HG03139 (cell line): ENCODE results near the gene QRSL1.
A peak's percentile ranks its signal among the peaks of the same experiment; 100 is the strongest.
"Not testable (repeated sequence)": the region's sequence is repeated elsewhere in the genome, so short reads cannot be mapped to it uniquely, and the experiment has no call there.

Experiments
- ATAC-seq: cut with Tn5 transposase; IDR thresholded peaks from one replicate; pipeline ENCODE4 v1.9.1; 2021; ENCODE audit not compliant: unreplicated experiment

The QRSL1 gene

DNA sequence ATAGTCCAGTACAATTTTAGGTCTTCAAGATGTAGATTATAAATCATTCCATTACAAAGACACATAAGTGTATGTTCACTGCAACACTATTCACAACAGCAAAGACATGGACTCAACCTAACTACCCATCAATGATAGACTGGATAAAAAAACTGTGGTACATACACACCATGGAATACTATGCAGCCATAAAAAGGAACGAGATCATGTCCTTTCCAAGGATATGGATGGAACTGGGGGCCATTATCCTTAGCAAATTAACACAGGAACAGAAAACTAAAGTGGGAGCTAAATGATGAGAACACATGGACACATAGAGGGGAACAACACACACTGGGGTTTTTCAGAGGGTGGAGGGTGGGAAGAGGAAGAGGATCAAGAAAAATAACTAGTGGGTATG, 6.3 kb upstream of the QRSL1 start:
- ATAC-seq = no peak

DNA sequence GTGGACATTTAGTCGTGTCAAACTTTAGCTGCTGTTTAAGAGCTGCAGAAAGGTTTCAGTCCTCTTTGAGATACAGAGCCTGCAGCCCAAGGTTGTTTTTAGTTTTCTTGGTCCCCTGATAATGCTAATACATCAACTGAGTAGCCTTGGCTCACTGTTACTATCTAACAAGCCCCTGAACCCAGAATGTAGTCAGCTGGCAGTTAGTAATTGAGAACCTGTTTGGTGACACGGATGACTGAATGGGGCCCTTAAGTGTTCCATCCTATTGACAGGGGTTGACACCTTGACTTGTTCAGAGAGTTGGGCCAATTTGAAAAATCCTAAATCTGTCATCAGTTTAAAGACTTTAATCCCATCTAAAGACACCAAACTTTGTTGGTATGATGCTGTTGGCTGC, 2.9 kb upstream of the QRSL1 start:
- no peak for ATAC-seq

DNA sequence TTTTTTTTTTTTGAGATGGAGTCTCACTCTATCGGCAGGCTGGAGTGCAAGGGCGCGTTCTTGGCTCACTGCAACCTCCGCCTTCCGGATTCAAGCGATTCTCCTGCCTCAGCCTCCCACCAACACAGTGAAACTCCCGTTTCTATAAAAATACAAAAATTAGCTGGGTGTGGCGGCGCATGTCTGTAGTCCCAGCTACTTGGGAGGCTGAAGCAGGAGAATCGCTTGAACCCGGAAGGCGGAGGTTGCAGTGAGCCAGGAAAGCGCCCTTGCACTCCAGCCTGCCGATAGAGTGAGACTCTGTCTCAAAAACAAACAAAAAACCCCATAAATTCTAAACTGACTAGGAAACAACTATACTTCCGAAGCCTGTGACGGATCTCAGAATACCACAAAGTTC, 1.6 kb upstream of the QRSL1 start:
- not testable (repeated sequence) for ATAC-seq

DNA sequence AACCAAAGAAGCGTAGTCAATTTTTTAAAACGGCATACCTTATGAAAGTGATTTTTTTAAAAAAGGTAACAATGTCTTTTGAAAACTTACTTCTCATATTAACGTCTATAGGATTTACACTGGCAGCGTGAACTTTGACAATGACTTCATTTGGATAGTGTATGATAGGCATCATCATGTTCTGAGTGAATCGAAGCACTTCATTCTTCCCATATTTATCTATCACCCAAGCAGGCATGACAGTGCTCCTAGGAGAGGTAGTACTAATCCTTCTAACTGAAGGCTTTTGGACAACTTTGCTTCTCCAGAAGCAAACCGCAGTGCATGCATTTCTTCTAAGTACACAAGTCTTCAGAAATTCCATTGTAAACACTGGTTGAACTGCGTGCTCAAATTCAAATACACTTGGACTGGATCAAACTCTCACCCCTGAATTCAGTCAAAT, 698 bp upstream of the QRSL1 start:
- peak; percentile 5 for ATAC-seq

DNA sequence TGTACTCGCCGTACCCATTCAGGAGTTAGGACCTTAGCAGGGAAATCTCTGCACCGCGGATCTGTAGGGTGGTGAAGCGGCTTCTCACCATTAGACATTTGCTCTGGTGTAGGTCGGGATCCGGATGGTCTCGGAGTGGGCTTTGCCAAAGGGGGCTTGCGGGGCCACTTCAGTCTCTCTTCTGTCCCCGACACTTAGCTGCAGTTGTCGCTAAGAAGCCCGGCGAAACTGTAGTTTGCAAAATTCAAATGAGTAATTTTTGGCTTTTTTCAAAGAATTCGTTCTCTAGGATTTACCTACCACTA, 433 bp downstream of the QRSL1 start:
- no peak for ATAC-seq

DNA sequence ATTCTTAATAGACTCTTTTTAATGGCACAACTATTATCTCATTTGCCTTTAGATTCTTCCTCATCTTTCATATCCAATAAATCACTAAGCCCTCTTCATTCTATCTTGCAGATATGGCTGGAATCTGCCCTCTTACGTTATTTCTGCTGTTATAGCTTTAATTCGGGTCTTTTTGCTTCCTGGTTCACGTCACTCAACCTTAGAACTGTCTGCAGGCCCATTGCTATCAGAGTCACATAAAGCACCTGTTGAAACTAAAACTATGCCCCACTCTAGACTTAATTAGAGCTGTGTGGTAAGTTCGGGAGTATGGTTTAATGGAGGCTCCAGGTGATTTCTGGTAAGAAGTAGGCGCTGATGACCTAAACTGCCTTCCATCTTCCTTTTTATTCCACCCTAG, 988 bp downstream of the QRSL1 start:
- ATAC-seq = no peak

DNA sequence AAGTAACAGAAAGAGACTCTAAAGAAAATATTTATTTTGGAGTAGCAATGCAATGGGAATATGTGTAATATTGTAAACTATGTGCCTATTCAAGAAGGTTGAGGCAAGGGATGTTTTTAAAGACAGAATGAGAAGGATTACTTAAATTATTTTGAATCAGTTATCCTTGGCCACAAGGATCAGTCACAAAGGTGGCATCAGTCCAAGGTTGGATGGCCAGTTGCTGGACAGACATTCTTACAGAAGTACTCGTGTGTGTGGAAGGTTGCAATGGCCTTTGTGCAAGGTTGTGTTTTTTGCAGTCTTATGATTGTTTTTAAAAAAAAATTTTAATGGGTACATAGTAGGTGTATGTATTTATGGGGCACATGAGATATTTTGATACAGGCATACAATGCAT, 2.0 kb downstream of the QRSL1 start:
- ATAC-seq = no peak

DNA sequence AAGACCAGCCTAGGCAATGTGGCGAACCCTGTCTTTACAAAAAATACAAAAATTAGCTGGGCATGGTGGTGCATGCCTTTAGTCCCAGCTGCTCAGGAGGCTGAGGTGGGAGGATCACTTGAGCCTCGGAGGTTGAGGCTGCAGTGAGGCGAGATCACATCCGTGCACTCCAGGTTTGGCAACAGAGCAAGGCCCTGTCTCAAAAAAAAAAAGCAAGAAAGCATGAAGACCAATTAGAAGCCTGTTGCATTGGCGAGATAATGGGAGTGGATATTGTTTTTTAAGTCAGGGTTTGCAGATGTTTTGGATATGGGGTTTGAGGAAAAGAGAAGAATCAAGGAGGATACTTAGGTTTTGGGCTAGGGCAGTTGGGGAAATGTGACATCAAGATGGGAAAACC, 5.2 kb downstream of the QRSL1 start:
- no peak for ATAC-seq

DNA sequence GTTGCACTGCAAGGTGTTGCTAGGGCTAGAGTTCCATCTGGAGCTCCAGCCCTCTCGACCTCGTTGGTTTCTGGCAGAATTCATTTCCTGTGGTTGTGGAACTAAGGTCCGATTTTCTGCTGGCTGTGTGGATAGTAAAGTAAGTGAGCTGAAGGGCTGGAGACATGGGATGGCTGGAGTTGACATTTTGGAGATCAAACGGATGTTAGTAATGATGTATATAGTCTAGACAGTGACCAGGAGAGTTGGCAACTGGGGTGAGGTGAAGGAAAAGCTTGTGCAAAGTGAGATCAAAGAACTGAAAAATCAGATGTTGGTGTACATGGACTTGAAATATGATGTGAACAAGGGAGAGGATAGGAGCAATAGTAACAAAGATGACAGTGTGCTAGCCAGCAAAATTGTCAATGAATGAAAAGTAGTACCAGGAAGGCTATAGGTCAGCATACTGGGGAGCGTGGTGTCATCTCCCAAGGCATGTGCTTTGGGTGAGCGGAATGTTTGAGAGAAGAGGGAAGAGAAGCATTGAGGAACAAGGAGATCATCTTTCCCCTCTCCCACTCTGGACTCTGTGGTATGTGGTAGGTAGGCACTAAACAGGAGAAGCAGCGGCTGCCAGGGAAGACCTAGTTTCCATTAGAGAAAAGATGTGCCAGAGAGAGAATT, 7.8 kb downstream of the QRSL1 start:
- peak; percentile 18 for ATAC-seq

DNA sequence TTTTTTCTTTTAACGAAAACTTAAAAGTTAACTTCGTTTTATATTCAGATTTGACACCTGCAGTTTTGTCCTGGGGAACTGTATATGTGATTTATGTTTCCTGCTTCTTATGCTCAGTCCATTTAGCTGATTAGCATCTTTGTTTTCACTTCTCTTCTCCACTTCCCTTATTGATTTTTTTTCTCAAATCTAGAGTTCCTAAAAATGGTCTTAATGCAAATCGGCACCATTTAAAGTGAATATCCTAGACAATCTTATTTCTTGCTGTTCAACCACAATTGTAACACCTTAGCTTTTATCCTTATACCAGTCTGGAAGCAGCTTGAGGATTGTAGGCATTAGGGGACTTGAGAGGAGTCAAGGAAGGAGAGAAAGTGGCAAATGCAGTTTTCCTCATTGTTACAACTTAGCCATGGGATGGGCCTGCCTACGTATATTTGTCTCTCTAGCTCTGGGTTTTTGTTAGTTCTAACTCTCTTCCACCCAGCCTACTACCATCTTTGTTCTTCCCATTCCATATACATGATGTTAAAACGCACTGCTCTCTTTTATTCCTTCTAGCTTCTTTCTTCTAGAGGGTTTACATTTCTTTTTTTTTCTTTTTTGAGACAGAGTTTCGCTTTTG, 8.5 kb downstream of the QRSL1 start:
- ATAC-seq = peak; percentile 56

DNA sequence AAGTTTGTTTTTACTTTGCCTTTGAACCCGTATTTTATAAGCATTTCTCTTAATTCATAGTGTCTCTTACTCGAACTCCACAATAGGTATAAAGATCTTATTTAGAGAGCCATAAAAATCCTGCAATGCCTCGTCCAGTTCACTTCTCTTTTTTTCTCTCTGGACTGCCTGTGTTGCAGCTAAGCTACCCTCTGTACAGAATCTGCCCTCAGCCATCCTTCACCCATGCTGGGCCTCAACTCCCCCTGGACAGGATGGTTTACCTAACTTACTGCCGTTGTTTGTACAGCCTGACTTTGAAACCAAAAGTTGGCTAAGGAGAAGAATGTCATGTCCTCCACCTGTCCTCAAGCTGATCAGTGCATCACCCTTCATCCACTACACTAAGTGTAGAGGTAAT, 10.4 kb downstream of the QRSL1 start:
- no peak for ATAC-seq

DNA sequence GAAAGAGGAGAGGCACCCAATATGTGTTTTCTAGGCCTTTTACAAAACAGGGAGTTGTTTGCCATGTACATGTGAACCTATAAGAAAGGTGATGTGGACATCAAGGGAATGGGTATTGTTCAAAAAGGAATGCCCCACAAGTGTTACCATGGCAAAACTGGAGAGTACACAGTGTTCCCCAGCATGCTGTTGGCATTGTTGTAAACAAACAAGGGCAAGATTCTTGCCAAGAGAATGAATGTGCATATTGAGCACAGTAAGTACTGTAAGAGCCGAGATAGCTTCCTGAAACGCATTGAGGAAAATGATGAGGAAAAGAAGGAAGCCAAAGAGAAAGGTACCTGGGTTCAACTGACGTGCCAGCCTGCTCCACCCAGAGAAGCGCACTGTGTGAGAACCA, 13.1 kb downstream of the QRSL1 start:
- ATAC-seq = no peak

DNA sequence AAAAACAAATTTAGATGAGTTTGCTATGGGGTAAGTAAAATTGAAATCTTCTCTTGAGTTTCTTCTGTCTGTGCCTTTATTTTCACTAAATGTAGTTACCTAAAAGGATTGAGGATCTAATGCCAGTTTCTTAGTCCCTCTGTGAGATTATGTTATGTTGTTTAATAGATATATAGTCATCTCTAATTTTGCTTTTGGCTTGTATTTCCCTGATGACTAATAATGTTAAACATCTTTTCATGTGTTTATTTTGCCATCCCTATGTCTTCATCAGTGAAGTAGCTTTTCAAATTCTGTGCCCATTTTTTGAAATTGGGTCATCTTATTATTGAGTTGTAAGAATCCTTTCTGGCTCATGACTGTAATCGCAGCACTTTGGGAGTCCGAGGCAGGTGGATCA, 13.7 kb downstream of the QRSL1 start:
- no peak for ATAC-seq

DNA sequence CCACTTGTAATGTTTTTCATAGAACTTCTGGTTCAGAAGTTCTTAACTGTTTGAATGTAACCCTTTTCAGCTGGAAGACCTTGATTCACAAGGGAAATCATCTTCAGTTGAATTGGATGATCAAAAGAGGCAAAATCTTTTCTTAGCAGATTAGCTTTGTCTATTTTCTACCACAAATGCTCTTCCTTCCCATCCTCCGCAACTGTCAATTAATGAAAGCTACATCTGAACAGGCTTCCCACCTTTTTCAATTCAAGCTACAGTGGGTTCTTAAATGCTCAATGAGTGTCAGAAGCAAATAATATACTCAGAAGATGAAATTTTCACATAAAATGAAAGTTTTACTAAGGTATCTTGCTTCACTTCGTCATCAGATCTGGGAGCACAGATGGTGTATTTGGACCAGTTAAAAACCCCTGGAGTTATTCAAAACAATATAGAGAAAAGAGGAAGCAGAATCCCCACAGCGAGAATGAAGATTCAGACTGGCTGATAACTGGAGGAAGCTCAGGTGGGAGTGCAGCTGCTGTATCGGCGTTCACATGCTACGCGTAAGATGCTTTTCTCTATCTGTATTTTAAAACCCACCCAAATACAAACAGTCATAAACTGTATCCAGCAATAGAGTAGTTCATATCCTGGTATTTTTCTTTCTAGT, 19.4 kb downstream of the QRSL1 start:
- peak; percentile 66 for ATAC-seq

DNA sequence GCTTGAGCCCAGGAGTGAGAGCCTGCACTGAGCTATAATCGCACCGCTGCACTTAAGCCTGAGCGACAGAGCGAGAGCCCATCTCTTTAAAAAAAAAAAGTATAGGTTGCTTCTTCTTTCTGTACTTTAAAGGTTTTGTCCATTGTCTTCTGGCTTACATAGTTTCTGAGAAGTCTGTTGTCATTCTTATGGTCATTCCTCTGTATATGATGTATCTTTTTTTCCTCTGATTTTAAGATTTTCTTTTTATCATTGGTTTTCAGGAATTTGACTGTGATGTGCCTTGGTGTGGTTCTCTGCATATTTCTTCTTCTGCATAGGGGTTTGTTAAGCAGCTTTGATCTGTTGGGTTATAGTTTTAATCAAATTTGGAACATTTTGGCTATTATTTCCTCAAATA, 29.1 kb downstream of the QRSL1 start:
- ATAC-seq = no peak

DNA sequence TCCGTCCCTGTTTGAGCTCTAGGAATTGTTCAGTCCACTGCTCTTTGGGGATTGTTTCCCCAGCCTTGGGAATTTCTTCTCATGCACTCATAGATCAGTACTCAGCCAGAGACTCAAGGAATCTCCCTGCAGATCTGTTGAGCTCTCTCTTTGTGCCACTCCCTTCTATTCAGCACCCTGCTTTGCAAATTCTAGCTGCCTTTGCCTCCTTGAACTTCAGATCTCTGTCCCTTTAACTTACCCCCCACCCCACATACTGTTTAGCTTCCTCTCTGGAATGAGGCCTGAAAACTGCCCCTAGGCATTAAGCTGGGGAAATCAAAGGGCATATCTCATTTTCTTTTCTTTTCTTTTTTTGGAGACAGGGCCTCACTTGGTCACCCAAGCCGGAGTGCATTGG, 30.5 kb downstream of the QRSL1 start:
- ATAC-seq = no peak

DNA sequence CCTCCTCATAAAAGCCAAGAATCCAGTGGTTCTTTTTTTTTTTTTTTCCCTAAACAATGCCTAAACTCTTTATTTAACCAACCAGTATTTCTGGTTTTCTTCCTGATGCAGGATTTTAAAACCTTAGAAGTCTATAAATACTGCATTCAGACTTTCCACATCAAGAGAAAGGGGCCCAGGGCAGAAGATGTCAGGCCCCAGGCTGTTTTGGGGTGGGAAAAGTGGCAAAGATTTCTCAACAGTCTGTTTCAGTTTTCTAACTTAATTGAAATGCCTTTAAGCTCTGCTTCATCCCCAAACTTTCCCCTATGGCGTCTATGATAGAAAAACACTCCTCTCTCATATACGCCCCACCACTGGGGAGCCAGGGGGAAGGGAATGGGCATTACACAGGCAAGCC, 33.1 kb downstream of the QRSL1 start:
- no peak for ATAC-seq

DNA sequence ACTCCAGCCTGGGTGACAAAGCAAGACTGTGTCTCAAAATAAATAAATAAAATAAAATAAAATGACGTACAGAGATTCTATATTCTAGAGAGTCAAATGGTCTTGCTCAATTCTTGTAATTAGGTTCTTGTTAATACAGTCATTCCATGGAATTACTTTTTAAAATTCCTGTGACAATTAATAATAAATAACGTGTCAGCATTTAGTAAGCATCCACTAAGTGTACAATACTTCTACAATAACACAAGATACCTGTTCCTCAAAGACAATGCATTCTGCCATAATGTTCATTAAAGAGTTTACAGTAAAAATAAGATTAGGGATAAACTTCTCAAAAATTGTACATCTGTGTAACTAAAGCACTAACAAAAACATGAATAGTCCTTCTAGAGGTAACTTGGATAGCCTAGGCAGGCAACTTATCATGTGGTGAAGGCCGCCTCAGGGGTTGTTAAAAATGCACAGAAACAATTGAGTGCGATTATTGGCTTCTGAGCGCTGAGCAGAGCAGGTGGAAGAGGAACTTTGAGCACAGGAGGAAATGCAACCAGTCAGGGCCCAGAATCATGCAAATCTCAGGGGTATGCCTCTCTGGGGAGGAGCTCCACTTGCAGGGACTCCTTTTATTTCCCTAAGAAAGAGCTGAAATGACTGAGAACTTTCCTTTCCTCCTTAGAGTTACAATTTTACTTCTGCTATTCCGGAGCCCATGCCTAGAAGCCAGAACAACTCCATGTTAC, 37.1 kb downstream of the QRSL1 start:
- ATAC-seq = peak; percentile 99

DNA sequence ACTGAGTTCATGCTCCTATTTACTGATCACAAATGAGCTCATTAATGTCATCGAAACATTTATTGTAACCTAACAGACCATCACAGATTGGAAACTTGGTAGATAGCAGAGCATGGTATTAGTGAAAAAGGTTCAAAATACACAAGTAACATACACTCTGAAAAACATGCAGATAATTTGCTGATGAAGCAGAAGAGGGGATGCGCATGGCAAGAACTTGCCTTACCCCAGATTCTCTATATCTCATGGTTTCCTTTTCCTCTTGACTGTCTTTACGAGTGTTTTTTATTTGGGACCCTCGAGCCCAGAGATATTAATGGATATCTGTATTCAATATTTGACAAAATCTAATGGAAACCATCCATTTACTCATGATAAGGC, 37.6 kb downstream of the QRSL1 start:
- no peak for ATAC-seq

DNA sequence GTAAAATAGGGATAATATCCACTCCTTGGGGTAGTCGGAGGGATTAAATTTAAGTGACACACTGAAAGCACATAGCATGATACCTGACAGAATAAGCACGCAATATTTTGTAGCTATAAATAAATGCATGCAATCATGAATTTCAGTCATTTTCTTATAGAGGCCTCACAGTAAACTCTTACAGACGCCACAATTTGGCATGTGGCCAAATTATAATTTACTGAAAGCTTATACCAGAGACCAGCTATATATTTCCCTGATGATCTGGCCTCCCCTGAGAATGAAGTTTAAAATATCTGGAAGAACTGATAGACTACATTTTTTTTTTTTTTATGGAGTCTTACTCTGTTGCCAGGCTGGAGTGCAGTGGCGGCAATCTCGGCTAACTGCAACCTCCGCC, 40.9 kb downstream of the QRSL1 start:
- no peak for ATAC-seq

DNA sequence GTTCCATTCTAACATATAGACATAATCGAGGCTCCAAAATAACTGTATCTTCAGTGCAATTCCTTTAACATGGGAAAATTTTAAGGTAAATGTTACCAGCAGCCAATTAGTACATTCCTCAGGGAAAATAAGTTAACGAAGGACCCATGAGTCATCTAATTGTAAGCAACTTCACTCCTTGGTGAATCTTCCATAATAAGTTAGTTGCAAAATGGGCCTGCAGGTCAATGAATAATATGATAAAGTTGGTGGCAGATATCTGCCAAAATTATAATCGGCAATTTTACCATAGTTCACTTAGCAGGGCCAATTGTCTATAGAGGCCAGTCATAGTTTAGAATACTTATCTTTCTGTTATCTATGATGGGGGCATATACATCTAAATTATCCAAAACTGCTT, 42.3 kb downstream of the QRSL1 start:
- no peak for ATAC-seq
